ENCODE data around the gene SDR9C7.

The SDR9C7 gene

GRCh38 chr12:56930241-56930640 lies 4.0 kb downstream of the SDR9C7 start:
- H3K36me3 ChIP-seq (ENCODE audit: insufficient read depth, low read length): no peaks in the 10 kb centered on the region
- H2AFZ ChIP-seq (ENCODE audit: low read length): no peak overlapping the region
- no peaks in the 10 kb centered on the region for H3K27me3 ChIP-seq (ENCODE audit: insufficient read depth, low read length)
- peaks cover 7% of the 10 kb centered on the region for H3K4me1 ChIP-seq (ENCODE audit: insufficient read depth, low read length, severe bottlenecking)
- no peaks in the 10 kb centered on the region for H4K20me1 ChIP-seq (ENCODE audit: insufficient read depth, low read length)
- H3K4me3 ChIP-seq (ENCODE audit: low read depth, low read length, poor library complexity, severe bottlenecking): no peak overlapping the region
- H3K9me3 ChIP-seq (ENCODE audit: low read length): no peaks in the 10 kb centered on the region
- H3K9me2 ChIP-seq (ENCODE audit: low read depth, low read length): no peaks in the 10 kb centered on the region
- no peak overlapping the region for H3K4me2 ChIP-seq (ENCODE audit: low read length)
- no peak overlapping the region for H3K9ac ChIP-seq (ENCODE audit: low read length)
- TF ChIP-seq EZH2 (IDR thresholded peaks at IDR 0.05; ENCODE audit: borderline replicate concordance, low read length): no peak
- TF ChIP-seq CTCF (IDR thresholded peaks at IDR 0.05; ENCODE audit: low read length): no peak
- no peak overlapping the region for H3K27ac ChIP-seq (ENCODE audit: low read depth, low read length, poor library complexity, severe bottlenecking)
- no peaks in the 10 kb centered on the region for H3K79me2 ChIP-seq (ENCODE audit: insufficient read depth, low read length)
- H3F3A ChIP-seq (ENCODE audit: insufficient read depth, low read length): no peaks in the 10 kb centered on the region

- Histone ChIP-seq H4K20me1 (ENCODE audit: insufficient read depth, low read length) (no peaks in the 10 kb centered on the region), H3K27ac (ENCODE audit: low read depth, low read length, poor library complexity, severe bottlenecking) (no peak overlapping the region), H3K9me2 (ENCODE audit: low read depth, low read length) (no peaks in the 10 kb centered on the region), H3K27me3 (ENCODE audit: insufficient read depth, low read length) (no peaks in the 10 kb centered on the region), H3K4me2 (ENCODE audit: low read length) (no peak overlapping the region), H3K9me3 (ENCODE audit: low read length) (no peaks in the 10 kb centered on the region), H3K9ac (ENCODE audit: low read length) (no peak overlapping the region), H3K79me2 (ENCODE audit: insufficient read depth, low read length) (no peaks in the 10 kb centered on the region), H3K4me1 (ENCODE audit: insufficient read depth, low read length, severe bottlenecking) (peaks cover 7% of the 10 kb centered on the region), H3K4me3 (ENCODE audit: low read depth, low read length, poor library complexity, severe bottlenecking) (no peak overlapping the region), H2AFZ (ENCODE audit: low read length) (no peak overlapping the region), H3K36me3 (ENCODE audit: insufficient read depth, low read length) (no peaks in the 10 kb centered on the region), H3F3A (ENCODE audit: insufficient read depth, low read length) (no peaks in the 10 kb centered on the region)
- TF ChIP-seq EZH2 (IDR thresholded peaks at IDR 0.05; ENCODE audit: borderline replicate concordance, low read length): no peak
- no peak for TF ChIP-seq CTCF (IDR thresholded peaks at IDR 0.05; ENCODE audit: low read length)
Observed at GRCh38 chr12:56929780-56930179, 4.4 kb downstream of the SDR9C7 start.

DNA sequence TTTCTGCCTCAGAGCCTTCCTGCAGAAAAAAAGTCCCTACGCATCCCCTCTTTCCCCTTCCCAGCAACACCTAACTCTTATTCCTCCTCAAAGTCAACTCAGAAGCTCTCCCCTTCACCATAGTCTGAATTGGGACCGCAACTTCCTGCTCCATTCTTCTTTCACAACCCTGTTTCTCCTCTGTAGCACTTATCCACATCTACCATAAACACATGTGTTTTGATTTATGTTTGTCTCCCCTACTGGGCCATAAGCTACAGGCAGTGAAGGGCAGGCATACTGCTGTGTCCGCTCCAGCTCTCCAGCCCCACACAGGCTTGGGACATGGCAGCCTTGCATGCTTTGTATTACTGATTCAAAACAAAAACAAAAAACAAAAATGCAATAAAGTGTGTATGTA lies 5.9 kb downstream of the SDR9C7 start:
- no peak overlapping the region for H2AFZ ChIP-seq (ENCODE audit: low read length)
- no peak overlapping the region for H3K4me2 ChIP-seq (ENCODE audit: low read length)
- no peak overlapping the region for H3K27ac ChIP-seq (ENCODE audit: low read depth, low read length, poor library complexity, severe bottlenecking)
- TF ChIP-seq CTCF (IDR thresholded peaks at IDR 0.05; ENCODE audit: low read length) (no peak), EZH2 (IDR thresholded peaks at IDR 0.05; ENCODE audit: borderline replicate concordance, low read length) (no peak)
- no peaks in the 10 kb centered on the region for H4K20me1 ChIP-seq (ENCODE audit: insufficient read depth, low read length)
- no peaks in the 10 kb centered on the region for H3K27me3 ChIP-seq (ENCODE audit: insufficient read depth, low read length)
- peaks cover 7% of the 10 kb centered on the region for H3K4me1 ChIP-seq (ENCODE audit: insufficient read depth, low read length, severe bottlenecking)
- H3K9ac ChIP-seq (ENCODE audit: low read length): no peak overlapping the region
- H3K79me2 ChIP-seq (ENCODE audit: insufficient read depth, low read length): no peaks in the 10 kb centered on the region
- H3K36me3 ChIP-seq (ENCODE audit: insufficient read depth, low read length): no peaks in the 10 kb centered on the region
- H3F3A ChIP-seq (ENCODE audit: insufficient read depth, low read length): no peaks in the 10 kb centered on the region
- no peaks in the 10 kb centered on the region for H3K9me3 ChIP-seq (ENCODE audit: low read length)
- H3K9me2 ChIP-seq (ENCODE audit: low read depth, low read length): no peaks in the 10 kb centered on the region
- no peak overlapping the region for H3K4me3 ChIP-seq (ENCODE audit: low read depth, low read length, poor library complexity, severe bottlenecking)

Measured in OCI-LY1 (cell line).